SK-N-SH (cell line): ENCODE results near the gene MCM10. TPM values are rescaled to one million over a fixed set of nuclear protein-coding genes. Genes with fewer than 3 reads are reported as not detected.

ENCODE experiments used
- CTCF ChIA-PET: fragments of 300-600, 350-600 bp; formaldehyde crosslinking; extraction: SDS; loops from one replicate; lab custom pipeline; 2021; lab: Yijun Ruan, JAX
- POLR2A ChIA-PET: fragments of 350-600 bp; sonication (Branson Sonifier 250); formaldehyde crosslinking; extraction: SDS; loops from one replicate; lab custom pipeline; 2020; ENCODE audit warnings: antibody characterized with exemption, inconsistent platforms; lab: Yijun Ruan, JAX
- DNase-seq: peaks from one replicate; pipeline ENCODE4 v3.0.0; 2012
- H2AFZ ChIP-seq: fragments of 200-600 bp; sonication (generic); 2 replicates; pipeline ENCODE4 v1.8.1; 2016; ENCODE audit warnings: antibody characterized with exemption, mild to moderate bottlenecking, low read depth
- H3F3A ChIP-seq: fragments of 200-600 bp; sonication (generic); replicated peaks from 2 replicates; pipeline ENCODE3; 2016; ENCODE audit warnings: antibody characterized with exemption, mild to moderate bottlenecking; ENCODE audit not compliant: insufficient read depth
- H3K27ac ChIP-seq, 2 experiments: fragments of 200-500 bp in 1 of 2; fragments of 200-600 bp in 1 of 2; sonication (Bioruptor generic) in 1 of 2; sonication (generic), shearing (Covaris generic) in 1 of 2; 2 replicates each; pipeline versions ENCODE4 v1.5.1 to v1.6.1; 2014 to 2016; ENCODE audit warnings: low read depth in 2 of 2, inconsistent platforms in 1 of 2, low read length in 1 of 2, mild to moderate bottlenecking in 1 of 2, mixed read lengths in 1 of 2
- H3K27me3 ChIP-seq: fragments of 200-600 bp; sonication (generic), shearing (Covaris generic); 2 replicates; pipeline ENCODE4 v1.6.1; 2016; ENCODE audit warnings: mixed run types; ENCODE audit not compliant: insufficient read depth
- H3K36me3 ChIP-seq, 2 experiments: fragments of 200-500 bp in 1 of 2; fragments of 200-600 bp in 1 of 2; sonication (Bioruptor generic) in 1 of 2; sonication (generic) in 1 of 2; replicated peaks in 1 of 2; 2 replicates each; pipeline versions ENCODE3 to v1.5.1; 2014 to 2016; ENCODE audit warnings: low read length in 1 of 2, mild to moderate bottlenecking in 1 of 2; ENCODE audit not compliant: insufficient read depth in 2 of 2, control insufficient read depth in 1 of 2
- H3K4me1 ChIP-seq, 2 experiments: fragments of 200-500 bp in 1 of 2; fragments of 200-600 bp in 1 of 2; sonication (Bioruptor generic) in 1 of 2; sonication (generic), shearing (Covaris generic) in 1 of 2; 2 replicates each; pipeline versions ENCODE4 v1.5.1 to v1.6.1; 2014 to 2016; ENCODE audit warnings: low read depth in 1 of 2, low read length in 1 of 2, mixed run types in 1 of 2; ENCODE audit not compliant: insufficient read depth in 2 of 2, control insufficient read depth in 1 of 2
- H3K4me2 ChIP-seq: fragments of 200-600 bp; sonication (generic), shearing (Covaris generic); 2 replicates; pipeline ENCODE4 v1.6.1; 2017; ENCODE audit warnings: mixed run types
- H3K4me3 ChIP-seq, 2 experiments: fragments of 200-500 bp in 1 of 2; fragments of 200-600 bp in 1 of 2; sonication (Bioruptor generic) in 1 of 2; sonication (generic), shearing (Covaris generic) in 1 of 2; 2 replicates each; pipeline versions ENCODE4 v1.5.1 to v1.8.1; 2014 to 2016; ENCODE audit warnings: low read depth in 2 of 2, inconsistent platforms in 1 of 2, low read length in 1 of 2, mild to moderate bottlenecking in 1 of 2, mixed read lengths in 1 of 2, moderate library complexity in 1 of 2
- H3K79me2 ChIP-seq: fragments of 200-600 bp; sonication (generic); 2 replicates; pipeline ENCODE4 v1.8.1; 2017; ENCODE audit warnings: mild to moderate bottlenecking; ENCODE audit not compliant: insufficient read depth
- H3K9ac ChIP-seq: fragments of 200-600 bp; sonication (generic); 2 replicates; pipeline ENCODE4 v1.6.1; 2017; ENCODE audit warnings: mixed run types
- H3K9me2 ChIP-seq: fragments of 200-600 bp; sonication (generic); 2 replicates; pipeline ENCODE4 v1.6.1; 2017; ENCODE audit warnings: mixed run types
- H3K9me3 ChIP-seq: fragments of 200-600 bp; sonication (generic); 2 replicates; pipeline ENCODE4 v1.6.1; 2017; ENCODE audit warnings: mixed run types, mild to moderate bottlenecking, moderate library complexity
- H4K20me1 ChIP-seq: fragments of 200-600 bp; sonication (generic); 2 replicates; pipeline ENCODE4 v1.6.1; 2017; ENCODE audit warnings: mild to moderate bottlenecking, mixed run types; ENCODE audit not compliant: insufficient read depth
- ELF1 ChIP-seq: IDR thresholded peaks from 2 replicates; pipeline ENCODE4 v1.4.0; 2012
- EZH2phosphoT487 ChIP-seq: fragments of 200-600 bp; sonication (generic); IDR thresholded peaks from 2 replicates; pipeline ENCODE4 v1.6.1; 2017; ENCODE audit warnings: low read depth, mixed run types, mild to moderate bottlenecking, antibody characterized with exemption, moderate library complexity, borderline replicate concordance
- FOSL2 ChIP-seq: IDR thresholded peaks from 2 replicates; pipeline ENCODE4 v1.4.0; 2012; ENCODE audit warnings: low read depth, mild to moderate bottlenecking, moderate library complexity, borderline replicate concordance
- FOXJ3 ChIP-seq: sonication (generic); formaldehyde crosslinking; IDR thresholded peaks from 2 replicates; pipeline ENCODE4 v1.5.1; 2020; ENCODE audit warnings: mild to moderate bottlenecking, missing genetic modification reagents
- FOXM1 ChIP-seq: IDR thresholded peaks from 2 replicates; pipeline ENCODE4 v1.4.0; 2012; ENCODE audit warnings: low read depth, mild to moderate bottlenecking
- GABPA ChIP-seq: IDR thresholded peaks from 2 replicates; pipeline ENCODE4 v1.4.0; 2012; ENCODE audit warnings: low read depth, mild to moderate bottlenecking
- GATA2 ChIP-seq: sonication (generic); formaldehyde crosslinking; IDR thresholded peaks from 2 replicates; pipeline ENCODE4 v1.5.0; 2020; ENCODE audit warnings: mild to moderate bottlenecking, missing genetic modification reagents
- IRF3 ChIP-seq: fragments of 150-350 bp; IDR thresholded peaks from 2 replicates; pipeline ENCODE4 v1.6.1; 2016; ENCODE audit warnings: mild to moderate bottlenecking, low read depth, low read length
- JUND ChIP-seq: IDR thresholded peaks from 2 replicates; pipeline ENCODE4 v1.4.0; 2012
- NFIC ChIP-seq: IDR thresholded peaks from 2 replicates; pipeline ENCODE4 v1.4.0; 2012; ENCODE audit warnings: borderline replicate concordance
- NRF1 ChIP-seq: IDR thresholded peaks from 2 replicates; pipeline ENCODE4 v1.6.1; 2012; ENCODE audit warnings: low read depth, mild to moderate bottlenecking, low read length
- PBX3 ChIP-seq: IDR thresholded peaks from 2 replicates; pipeline ENCODE4; 2012
- RAD21 ChIP-seq: IDR thresholded peaks from 2 replicates; pipeline ENCODE4 v1.6.1; 2012; ENCODE audit warnings: mild to moderate bottlenecking, low read length
- REST ChIP-seq: IDR thresholded peaks from 2 replicates; pipeline ENCODE4 v1.6.1; 2012; ENCODE audit warnings: mild to moderate bottlenecking, low read depth, low read length, moderate library complexity
- RXRA ChIP-seq: IDR thresholded peaks from 2 replicates; pipeline ENCODE4 v1.4.0; 2012; ENCODE audit warnings: low read depth, mild to moderate bottlenecking, borderline replicate concordance
- SMC3 ChIP-seq: IDR thresholded peaks from 2 replicates; pipeline ENCODE4 v1.6.1; 2012; ENCODE audit warnings: low read depth, low read length, improper control_type of control experiment
- TCF12 ChIP-seq: IDR thresholded peaks from 2 replicates; pipeline ENCODE4 v1.4.0; 2012
- TEAD4 ChIP-seq: IDR thresholded peaks from 2 replicates; pipeline ENCODE4 v1.4.0; 2012; ENCODE audit warnings: mild to moderate bottlenecking, borderline replicate concordance; ENCODE audit not compliant: insufficient read depth
- USF2 ChIP-seq: fragments of 150-350 bp; IDR thresholded peaks from 2 replicates; pipeline ENCODE4 v1.6.1; 2017; ENCODE audit warnings: antibody characterized with exemption, low read length, low read depth, borderline replicate concordance
- ZBTB33 ChIP-seq: IDR thresholded peaks from 2 replicates; pipeline ENCODE4 v1.4.0; 2012; ENCODE audit warnings: low read depth, borderline replicate concordance
- WGBS: methylation state at CpG from one replicate; pipeline ENCODE4 v1.1.6; 2017; ENCODE audit warnings: low lambda C conversion rate; 5-methylcytosine and 5-hydroxymethylcytosine counted together
- polyA plus RNA-seq, 3 experiments: library from polyadenylated mRNA; depleted of rRNA; stranded (reverse); fragments of >200 nt; gene quantifications; 2 replicates each; pipeline ENCODE4 v1.2.3, GENCODE V29; 2012

The MCM10 gene
- polyA plus RNA-seq, 1 of the 3 experiments (the other 2 are of a cell fraction): 5.1 TPM

- TF ChIP-seq RAD21 (no peak), PBX3 (no peak), FOXM1 (no peak), GABPA (no peak), NFIC (no peak), FOSL2 (no peak), ZBTB33 (no peak), TCF12 (no peak), SMC3 (no peak), REST (no peak), GATA2 (CRISPR knock-in tag) (no peak), NRF1 (no peak), USF2 (no peak), JUND (no peak), ELF1 (no peak), TEAD4 (no peak), EZH2phosphoT487 (no peak), RXRA (no peak), IRF3 (no peak), FOXJ3 (CRISPR knock-in tag) (no peak)
- CTCF ChIA-PET: no interaction called here
These were observed 77.1 kb downstream of the MCM10 start for GRCh38 chr10:13238271-13239077.

More at GRCh38 chr10:13238271-13239077, 77.1 kb downstream of the MCM10 start:
- no peaks in the 10 kb centered on the region for H3K36me3 ChIP-seq
- no peak overlapping the region for H3K4me2 ChIP-seq
- H3K9ac ChIP-seq: no peak overlapping the region
- WGBS: 66% methylated on average over 15 of the region's 16 CpGs
- H2AFZ ChIP-seq: no peak overlapping the region
- no peak for DNase-seq
- no peaks in the 10 kb centered on the region for H3K9me3 ChIP-seq
- H3K4me1 ChIP-seq: peaks cover 0 to 2% of the 10 kb centered on the region in 2 experiments; a peak in 1 of 4 replicates
- no peaks in the 10 kb centered on the region for H3K9me2 ChIP-seq
- H3K79me2 ChIP-seq: no peaks in the 10 kb centered on the region
- POLR2A ChIA-PET: no interaction called here
- H3F3A ChIP-seq: no peaks in the 10 kb centered on the region
- H3K27ac ChIP-seq: no peak overlapping the region
- no peaks in the 10 kb centered on the region for H3K27me3 ChIP-seq
- no peak overlapping the region for H3K4me3 ChIP-seq
- H4K20me1 ChIP-seq: no peaks in the 10 kb centered on the region
